HepG2 (cell line): ENCODE results near the gene YWHAE. TPM values are rescaled to one million over a fixed set of nuclear protein-coding genes. Genes with fewer than 3 reads are reported as not detected.

Source experiments
- ATAC-seq: fragments of 200-7000 bp; cut with Tn5 transposase; 3 replicates; pipeline ENCODE4 v1.9.1; 2020; ENCODE audit warnings: mild to moderate bottlenecking, moderate library complexity
- BruUV-seq: library from RNA; stranded (reverse); fragments of 400-500 nt; replicated peaks from 2 replicates; lab custom pipeline; 2021; lab: Mats Ljungman, UMichigan
- CTCF ChIA-PET: fragments of 300-600 bp; formaldehyde crosslinking; extraction: SDS; loops from one replicate; lab custom pipeline; 2021; ENCODE audit warnings: low total read pairs, inconsistent platforms, low intra/inter-chr PET ratio; lab: Yijun Ruan, JAX
- POLR2A ChIA-PET: fragments of 350-600 bp; sonication (Branson Sonifier 250); formaldehyde crosslinking; loops from one replicate; lab custom pipeline; 2020; ENCODE audit warnings: antibody characterized with exemption, inconsistent platforms; lab: Yijun Ruan, JAX
- DNase-seq: peaks from one replicate; pipeline ENCODE4 v3.0.0-alpha.2; 2015; ENCODE audit warnings: low spot score
- FAIRE-seq: peaks from 3 replicates; lab custom pipeline; 2011; peaks lifted over from hg19 to GRCh38; lab: Jason Lieb, UNC
- H2AFZ ChIP-seq: one replicate; pipeline ENCODE4 v1.6.1; 2011; ENCODE audit warnings: low read length, inconsistent platforms
- H3K27ac ChIP-seq: fragments of 300-600 bp; 3 replicates; pipeline ENCODE4 v1.8.0; 2011; ENCODE audit warnings: mixed run types, mild to moderate bottlenecking, mixed read lengths, low read length, inconsistent platforms; ENCODE audit not compliant: insufficient read depth; ENCODE audit errors: extremely low read length
- H3K27me3 ChIP-seq, 2 experiments: fragments of 200-600 bp in 1 of 2; 2 replicates in 1 of 2; 3 replicates in 1 of 2; pipeline versions ENCODE4 v1.6.0 to v1.8.0; 2011; ENCODE audit warnings: low read length in 2 of 2, mild to moderate bottlenecking in 2 of 2, moderate library complexity in 2 of 2, inconsistent platforms in 1 of 2; ENCODE audit not compliant: insufficient read depth in 2 of 2, control insufficient read depth in 1 of 2
- H3K36me3 ChIP-seq, 2 experiments: fragments of 200-600 bp in 1 of 2; replicated peaks in 1 of 2; 2 replicates in 1 of 2; 3 replicates in 1 of 2; pipeline versions ENCODE4 v1.5.1 to v1.8.0; 2011; ENCODE audit warnings: low read length in 2 of 2, inconsistent platforms in 1 of 2; ENCODE audit not compliant: insufficient read depth in 2 of 2, control insufficient read depth in 1 of 2
- H3K4me1 ChIP-seq: 2 replicates; pipeline ENCODE4 v1.5.1; 2012; ENCODE audit warnings: low read length, inconsistent platforms; ENCODE audit not compliant: insufficient read depth
- H3K4me2 ChIP-seq: 2 replicates; pipeline ENCODE4 v1.6.0; 2011; ENCODE audit warnings: low read depth, low read length, inconsistent platforms
- H3K4me3 ChIP-seq, 3 experiments: fragments of 200-600 bp in 1 of 3; sonication (generic), shearing (Covaris generic) in 1 of 3; replicated peaks in 1 of 3; 2 replicates each; pipeline ENCODE4 v1.5.1; 2011 to 2016; ENCODE audit warnings: low read length in 3 of 3, inconsistent platforms in 2 of 3, low read depth in 2 of 3, mild to moderate bottlenecking in 2 of 3, control low read depth in 1 of 3, mixed read lengths in 1 of 3; ENCODE audit not compliant: insufficient read depth in 1 of 3
- H3K79me2 ChIP-seq: one replicate; pipeline ENCODE4 v1.6.1; 2011; ENCODE audit warnings: low read length, inconsistent platforms; ENCODE audit not compliant: insufficient read depth
- H3K9ac ChIP-seq: 2 replicates; pipeline ENCODE4 v1.6.0; 2011; ENCODE audit warnings: mild to moderate bottlenecking, low read depth, low read length, inconsistent platforms; ENCODE audit not compliant: insufficient read depth
- H3K9me3 ChIP-seq: 2 replicates; pipeline ENCODE4 v1.5.1; 2012; ENCODE audit warnings: mild to moderate bottlenecking, low read length
- H4K20me1 ChIP-seq: 2 replicates; pipeline ENCODE4 v1.6.0; 2011; ENCODE audit warnings: inconsistent platforms, mild to moderate bottlenecking, low read length, moderate library complexity; ENCODE audit not compliant: insufficient read depth
- NAIF1 ChIP-seq: sonication (generic); formaldehyde crosslinking; IDR thresholded peaks from 2 replicates; pipeline ENCODE4 v1.5.0; 2020; ENCODE audit warnings: mild to moderate bottlenecking, missing genetic modification reagents, borderline replicate concordance
- RBM22 ChIP-seq: fragments of 200-400 bp; formaldehyde crosslinking; optimal IDR thresholded peaks from 2 replicates; pipeline ENCODE3; 2017; ENCODE audit warnings: mild to moderate bottlenecking, low read length, moderate library complexity
- ZNF138 ChIP-seq: sonication (generic); formaldehyde crosslinking; IDR thresholded peaks from 2 replicates; pipeline ENCODE4 v1.5.0; 2020; ENCODE audit warnings: mild to moderate bottlenecking, low read depth, missing genetic modification reagents
- ZNF275 ChIP-seq: sonication (generic); formaldehyde crosslinking; IDR thresholded peaks from 2 replicates; pipeline ENCODE4 v1.8.0; 2022; ENCODE audit warnings: missing genetic modification reagents, mild to moderate bottlenecking, inconsistent platforms, borderline replicate concordance
- ZNF33A ChIP-seq: sonication (generic); formaldehyde crosslinking; IDR thresholded peaks from 2 replicates; pipeline ENCODE4 v1.5.1; 2020; ENCODE audit warnings: missing genetic modification reagents, mild to moderate bottlenecking, moderate library complexity, borderline replicate concordance
- ZNF44 ChIP-seq: sonication (generic); formaldehyde crosslinking; IDR thresholded peaks from 2 replicates; pipeline ENCODE4 v1.5.1; 2020; ENCODE audit warnings: mild to moderate bottlenecking, missing genetic modification reagents
- ZNF629 ChIP-seq: sonication (generic); formaldehyde crosslinking; conservative IDR thresholded peaks from 2 replicates; pipeline ENCODE4 v1.5.0; 2020; ENCODE audit warnings: missing genetic modification reagents
- WGBS: methylation state at CpG from one replicate; pipeline ENCODE4 v1.1.6; 2017; ENCODE audit warnings: low lambda C conversion rate; 5-methylcytosine and 5-hydroxymethylcytosine counted together
- in situ Hi-C: cut with HindIII; loops from 2 replicates; pipeline ENCODE4 v1.10.0; 2017; ENCODE audit warnings: low pct_unique_long_range_greater_than_20kb; ENCODE audit not compliant: extremely low pct_ligation_motif_present
- intact Hi-C: fragments of 100-400 bp; cut with micrococcal nuclease; formaldehyde crosslinking; loops from one replicate; pipeline ENCODE4 v1.10.0; 2022; ENCODE audit not compliant: unreplicated experiment
- polyA plus RNA-seq, 8 experiments: library from polyadenylated mRNA; depleted of rRNA in 3 of 8; stranded (reverse) in 7 of 8; unstranded in 1 of 8; fragments of >200 nt; fragmentation: Illumina TruSeq in 4 of 8; extraction: Trizol in 4 of 8; gene quantifications; 2 replicates each; pipeline versions ENCODE4 v1.2.1 to v1.2.3, GENCODE V29; 2011 to 2016; ENCODE audit warnings: low read depth in 4 of 8, missing spikeins in 1 of 8, mixed read lengths in 1 of 8; ENCODE audit not compliant: insufficient read depth in 1 of 8
- total RNA-seq, 5 experiments: library from RNA; depleted of rRNA; stranded (reverse); fragments of >200 nt; fragmentation: Illumina TruSeq; extraction: Trizol; gene quantifications; 2 replicates each; pipeline ENCODE4 v1.2.3, GENCODE V29; 2016; ENCODE audit warnings: low read depth in 1 of 5

The YWHAE gene
- total and polyA plus RNA-seq, 2 of the 13 experiments (the other 11 are each of a cell fraction or from before 2014, with no cell fraction given) = 256 to 335 TPM

GRCh38 chr17:1386265-1386664 lies 13.8 kb downstream of the YWHAE start (continued):
- TF ChIP-seq ZNF33A (CRISPR knock-in tag) (no peak), ZNF138 (CRISPR knock-in tag) (no peak)

GRCh38 chr17:1385861-1386260 lies 14.2 kb downstream of the YWHAE start:
- TF ChIP-seq ZNF275 (CRISPR knock-in tag) (no peak), ZNF629 (CRISPR knock-in tag) (peak; percentile 38), RBM22 (peak; percentile 15), ZNF44 (CRISPR knock-in tag) (no peak), NAIF1 (CRISPR knock-in tag) (no peak)
- ChIA-PET CTCF (no interaction called here), POLR2A (no interaction called here)
- H3K27ac ChIP-seq = no peak overlapping the region
- H3K79me2 ChIP-seq = peaks cover 96% of the 10 kb centered on the region
- WGBS = 90% methylated on average over 2 of the region's 2 CpGs
- in situ Hi-C loops (no loop called here), intact Hi-C loops (no loop called here)
- FAIRE-seq (no peak), DNase-seq (no peak), ATAC-seq (no peak)
- H3K9me3 ChIP-seq = no peaks in the 10 kb centered on the region
- no peak overlapping the region for H2AFZ ChIP-seq
- peaks cover 0 to 3% of the 10 kb centered on the region in 2 experiments; a peak in 1 of 5 replicates for H3K36me3 ChIP-seq
- peaks cover 97% of the 10 kb centered on the region for H4K20me1 ChIP-seq
- H3K9ac ChIP-seq = no peak overlapping the region
- peaks cover 56% of the 10 kb centered on the region for H3K4me1 ChIP-seq
- no peaks in the 10 kb centered on the region; a peak in 1 of 5 replicates for H3K27me3 ChIP-seq
- H3K4me2 ChIP-seq = no peak overlapping the region
- no peak overlapping the region for H3K4me3 ChIP-seq
- no TSS peak for BruUV-seq
